ENCODE measurements around the gene CACNA1C.
"Not testable (repeated sequence)": the region's sequence is repeated elsewhere in the genome, so short reads cannot be mapped to it uniquely, and the experiment has no call there.

The CACNA1C gene

DNA sequence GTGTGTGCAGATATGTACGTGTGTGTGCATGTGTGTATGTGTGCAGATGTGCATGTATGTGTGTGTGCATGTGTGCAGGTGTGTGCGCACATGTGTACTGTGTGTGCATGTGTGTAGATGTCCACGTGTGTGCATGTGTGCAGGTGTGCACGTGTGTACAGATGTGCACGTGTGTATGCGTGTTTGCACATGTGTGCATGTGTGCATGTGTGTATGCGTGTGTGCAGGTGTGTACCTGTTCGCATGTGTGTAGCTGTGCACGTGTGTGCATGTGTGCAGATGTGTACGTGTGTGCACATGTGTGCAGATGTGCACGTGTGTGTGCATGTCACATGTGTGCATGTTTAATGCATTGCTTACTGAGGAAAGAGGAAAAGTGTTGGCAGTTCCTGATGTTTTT, 686.3 kb downstream of the CACNA1C start:
- Mint-ChIP-seq H3K9me3 (no peaks in the 10 kb centered on the region), H3K27ac (ENCODE audit: low read depth) (no peak overlapping the region), H3K4me1 (peaks cover 6% of the 10 kb centered on the region), H3K36me3 (ENCODE audit: insufficient read depth) (no peaks in the 10 kb centered on the region), H3K27me3 (peaks cover 56% of the 10 kb centered on the region), H3K4me3 (no peak overlapping the region)
- DNase-seq (ENCODE audit: low spot score in 2 of 2) (no peak), ATAC-seq (replicated peaks; ENCODE audit: extremely low read depth, poor library complexity, severe bottlenecking) (no peak)

GRCh38 chr12:2739832-2740641, 687.2 kb downstream of the CACNA1C start:
- ATAC-seq (replicated peaks; ENCODE audit: extremely low read depth, poor library complexity, severe bottlenecking) (no peak), DNase-seq (ENCODE audit: low spot score in 2 of 2) (no peak)
- peaks cover 50% of the 10 kb centered on the region for H3K27me3 Mint-ChIP-seq
- H3K4me3 Mint-ChIP-seq = no peak overlapping the region
- no peaks in the 10 kb centered on the region for H3K9me3 Mint-ChIP-seq
- no peaks in the 10 kb centered on the region for H3K36me3 Mint-ChIP-seq (ENCODE audit: insufficient read depth)
- H3K4me1 Mint-ChIP-seq = peaks cover 6% of the 10 kb centered on the region
- H3K27ac Mint-ChIP-seq (ENCODE audit: low read depth) = no peak overlapping the region

DNA sequence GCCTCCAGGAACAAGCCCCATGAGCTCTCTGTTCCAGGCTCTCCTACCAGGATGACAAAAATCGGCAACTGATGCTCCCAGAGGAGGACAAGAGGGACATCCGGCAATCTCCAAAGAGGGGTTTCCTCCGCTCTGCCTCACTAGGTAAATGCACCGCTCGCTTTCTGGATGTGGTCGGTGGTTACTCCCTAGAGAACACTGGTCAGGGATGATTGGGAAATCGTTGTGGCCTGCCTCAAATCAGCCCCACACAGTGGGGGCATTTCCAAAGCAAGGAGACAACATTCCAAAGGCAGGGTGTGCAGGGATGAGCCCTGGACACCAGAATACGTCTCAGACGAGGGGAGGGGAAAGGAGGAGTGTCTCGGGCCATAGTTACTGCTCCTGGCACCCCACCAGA, 689.2 kb downstream of the CACNA1C start:
- H3K4me1 Mint-ChIP-seq; H3K27ac Mint-ChIP-seq (ENCODE audit: low read depth); ATAC-seq (replicated peaks; ENCODE audit: extremely low read depth, poor library complexity, severe bottlenecking); H3K9me3 Mint-ChIP-seq; H3K4me3 Mint-ChIP-seq; DNase-seq (ENCODE audit: low spot score in 2 of 2); H3K36me3 Mint-ChIP-seq (ENCODE audit: insufficient read depth): not testable (repeated sequence)
- H3K27me3 Mint-ChIP-seq = peaks cover 39% of the 10 kb centered on the region

DNA sequence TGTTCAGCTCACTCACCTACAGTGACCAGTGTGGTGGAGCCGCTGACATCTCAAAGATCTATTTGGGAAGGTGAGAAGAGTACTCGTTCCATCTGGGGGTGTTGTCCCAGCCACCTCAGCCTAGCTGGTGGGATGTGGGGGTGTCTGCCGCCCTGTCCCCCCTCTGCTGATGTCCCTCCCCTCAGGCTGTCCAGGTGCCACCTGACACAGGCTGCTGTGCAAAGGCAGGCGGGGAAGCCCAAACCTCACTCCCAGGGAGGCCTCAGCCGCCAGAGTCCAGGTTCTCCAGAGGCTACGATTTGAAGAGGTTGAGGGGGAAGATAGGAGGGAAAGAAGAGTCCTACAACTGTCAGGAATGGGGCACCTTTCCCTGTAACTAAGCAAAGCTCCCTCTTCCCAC, 690.7 kb downstream of the CACNA1C start:
- ATAC-seq (replicated peaks; ENCODE audit: extremely low read depth, poor library complexity, severe bottlenecking) (no peak), DNase-seq (ENCODE audit: low spot score in 2 of 2) (no peak)
- H3K27me3 Mint-ChIP-seq = peaks cover 49% of the 10 kb centered on the region

DNA sequence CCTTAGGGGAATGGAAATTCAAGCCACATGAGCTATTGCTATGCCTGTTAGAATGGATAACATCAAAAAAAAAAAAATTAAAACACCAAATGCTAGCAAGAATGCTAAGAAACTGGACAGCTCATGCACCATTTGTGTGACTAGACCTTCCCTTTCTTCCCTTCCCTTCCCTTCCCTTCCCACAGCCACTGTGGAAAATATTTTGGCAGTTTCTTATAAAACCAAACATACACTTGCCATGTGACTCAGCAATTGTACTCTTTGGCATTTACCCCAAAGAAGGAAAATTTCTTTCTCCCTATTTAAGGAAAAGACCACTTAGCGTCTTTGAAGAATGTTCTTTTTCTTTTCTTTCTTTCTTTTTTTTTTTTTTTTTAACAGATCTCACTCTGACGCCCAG, 692.9 kb downstream of the CACNA1C start:
- ATAC-seq (replicated peaks; ENCODE audit: extremely low read depth, poor library complexity, severe bottlenecking) = no peak
- DNase-seq (ENCODE audit: low spot score in 2 of 2) = no peak
- H3K27ac Mint-ChIP-seq (ENCODE audit: low read depth) = no peak overlapping the region
- peaks cover 54% of the 10 kb centered on the region for H3K27me3 Mint-ChIP-seq
- no peaks in the 10 kb centered on the region for H3K36me3 Mint-ChIP-seq (ENCODE audit: insufficient read depth)
- no peaks in the 10 kb centered on the region for H3K4me1 Mint-ChIP-seq
- no peak overlapping the region for H3K4me3 Mint-ChIP-seq
- no peaks in the 10 kb centered on the region for H3K9me3 Mint-ChIP-seq

More for the DNA sequence above, 690.7 kb downstream of the CACNA1C start:
- Mint-ChIP-seq H3K4me3 (no peak overlapping the region), H3K36me3 (ENCODE audit: insufficient read depth) (no peaks in the 10 kb centered on the region), H3K4me1 (peaks cover 6% of the 10 kb centered on the region), H3K27ac (ENCODE audit: low read depth) (no peak overlapping the region), H3K9me3 (no peaks in the 10 kb centered on the region)
